ENCODE results near the gene CRBN. TPM values are rescaled to one million over a fixed set of nuclear protein-coding genes. Genes with fewer than 3 reads are reported as not detected.

CRBN gene
- polyA plus RNA-seq, 6 donors from 2014 or later: 89.9 to 132 (median 116) TPM

DNA sequence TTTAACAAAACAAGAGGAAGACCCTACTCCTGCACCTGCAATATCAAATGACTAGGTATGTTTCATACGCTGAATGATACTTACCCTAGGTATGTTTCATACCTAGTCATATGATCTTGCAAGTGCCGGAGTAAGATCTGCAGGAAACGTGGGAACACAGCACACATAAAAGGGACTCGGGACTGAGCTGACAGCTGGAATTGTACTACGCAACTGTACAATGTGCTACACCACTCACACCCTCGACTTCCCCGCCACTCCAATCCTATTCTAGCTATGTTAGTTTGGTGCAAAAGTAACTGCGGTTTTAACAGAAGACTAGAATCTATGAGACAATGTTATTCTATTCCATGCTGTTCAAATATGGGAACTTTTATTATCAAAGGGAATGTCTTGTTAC lies 22.0 kb downstream of the CRBN start:
- Mint-ChIP-seq H3K27ac (peak overlapping the region in 1 of 6 donors; percentile 42), H3K9me3 (no peaks in the 10 kb centered on the region), H3K27me3 (no peaks in the 10 kb centered on the region), H3K4me3 (no peak overlapping the region), H3K4me1 (peaks cover 0 to 4% (median 2%) of the 10 kb centered on the region in 3 donors), H3K36me3 (peaks cover 7 to 20% of the 10 kb centered on the region in 2 donors)
- ATAC-seq (ENCODE audit: low read depth in 2 of 2) (no peak), DNase-seq (no peak)

DNA sequence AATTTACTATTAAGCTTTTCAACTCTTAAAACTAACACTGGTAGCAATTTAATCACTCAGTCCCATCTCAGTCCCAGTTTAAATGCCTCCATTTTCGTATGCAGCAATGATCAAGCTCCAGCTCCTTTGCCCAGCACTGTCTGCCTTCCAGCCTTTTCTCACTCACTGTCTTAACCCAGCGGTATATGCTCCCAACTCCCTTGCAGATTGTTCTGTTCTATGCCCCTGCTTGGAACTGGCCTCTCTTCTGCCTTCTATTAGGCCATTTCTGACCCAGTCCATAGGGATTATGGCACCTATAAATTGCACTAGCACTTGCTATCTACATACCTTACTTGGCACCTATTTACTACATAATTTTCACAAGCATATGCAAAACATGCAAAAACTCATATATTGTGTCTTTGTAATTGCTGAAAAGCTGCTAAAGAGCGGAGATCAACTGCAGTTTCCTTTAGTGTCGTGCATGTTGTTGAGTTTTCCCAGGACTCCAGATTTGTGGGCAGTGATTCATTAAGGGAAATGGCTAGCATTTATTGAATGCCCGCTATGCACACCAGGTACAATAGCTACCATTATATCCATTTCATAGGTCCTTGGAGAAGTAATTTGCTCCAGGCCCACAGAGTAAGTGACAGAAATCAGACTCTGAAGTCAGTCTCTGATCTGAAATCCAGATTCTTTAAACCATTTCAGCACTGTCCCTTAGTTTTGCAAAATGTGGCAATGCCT lies 24.4 kb downstream of the CRBN start:
- peak overlapping the region in 2 of 6 donors; percentile 47 to 51 for H3K27ac Mint-ChIP-seq
- DNase-seq: no peak
- H3K4me3 Mint-ChIP-seq: no peak overlapping the region
- no peaks in the 10 kb centered on the region for H3K9me3 Mint-ChIP-seq
- H3K27me3 Mint-ChIP-seq: no peaks in the 10 kb centered on the region
- H3K36me3 Mint-ChIP-seq: peaks cover 7 to 20% of the 10 kb centered on the region in 2 donors
- ATAC-seq (ENCODE audit: low read depth in 2 of 2): no peak
- H3K4me1 Mint-ChIP-seq: peaks cover 0 to 4% (median 2%) of the 10 kb centered on the region in 3 donors

DNA sequence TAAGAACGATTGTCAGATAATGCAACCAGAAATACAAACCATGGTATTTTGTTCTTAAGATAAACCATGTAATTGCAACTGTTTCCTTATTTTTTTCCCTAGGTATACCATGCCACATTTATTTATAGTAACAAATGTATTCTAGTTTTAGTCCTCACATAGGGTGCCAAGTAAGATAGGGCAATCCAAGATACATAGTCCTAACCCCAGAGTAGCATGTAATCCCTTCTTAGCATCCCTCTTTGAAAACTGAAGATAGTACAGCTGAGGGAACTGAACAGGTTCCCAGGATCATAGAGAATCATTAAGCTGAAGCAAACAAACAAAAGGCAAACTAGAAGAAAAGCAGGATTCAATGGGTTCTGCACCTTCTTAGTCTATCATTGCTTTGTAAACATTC lies 28.0 kb downstream of the CRBN start:
- ATAC-seq (ENCODE audit: low read depth in 2 of 2) (no peak), DNase-seq (no peak)
- no peak overlapping the region for H3K27ac Mint-ChIP-seq
- H3K4me3 Mint-ChIP-seq: no peak overlapping the region
- no peaks in the 10 kb centered on the region for H3K9me3 Mint-ChIP-seq
- H3K36me3 Mint-ChIP-seq: peaks cover 14 to 18% of the 10 kb centered on the region in 2 donors
- peaks cover 0 to 4% (median 0%) of the 10 kb centered on the region in 3 donors for H3K4me1 Mint-ChIP-seq
- H3K27me3 Mint-ChIP-seq: no peaks in the 10 kb centered on the region

- no peaks in the 10 kb centered on the region for H3K27me3 Mint-ChIP-seq
- ATAC-seq (ENCODE audit: low read depth in 2 of 2) (no peak), DNase-seq (no peak)
- H3K4me1 Mint-ChIP-seq: no peaks in the 10 kb centered on the region
- H3K36me3 Mint-ChIP-seq: peaks cover 8 to 27% of the 10 kb centered on the region in 2 donors
- H3K9me3 Mint-ChIP-seq: no peaks in the 10 kb centered on the region
- H3K4me3 Mint-ChIP-seq: no peak overlapping the region
- H3K27ac Mint-ChIP-seq: no peak overlapping the region
Measured at GRCh38 chr3:3149560-3149959, 29.9 kb downstream of the CRBN start.

DNA sequence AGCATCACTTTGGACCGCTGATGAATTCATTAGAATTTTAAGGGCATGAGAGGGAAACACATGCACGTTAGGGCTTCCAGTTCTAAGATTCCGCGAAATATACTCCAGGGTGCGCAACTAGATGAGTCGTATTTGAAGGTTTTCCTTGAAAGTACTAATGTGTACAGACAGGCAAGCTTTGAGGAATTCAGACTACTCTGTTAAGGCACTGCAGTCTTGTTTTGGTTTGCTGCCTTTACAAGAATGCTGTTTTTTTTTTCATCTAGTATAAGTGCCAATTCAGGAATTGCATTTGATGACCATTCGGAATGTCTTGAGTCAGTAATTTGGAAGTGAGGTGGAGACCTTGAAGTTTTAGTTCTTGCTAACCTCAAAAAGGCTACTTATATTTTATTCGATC lies 33.7 kb downstream of the CRBN start:
- H3K27ac Mint-ChIP-seq: no peak overlapping the region
- ATAC-seq (ENCODE audit: low read depth in 2 of 2): no peak
- H3K4me1 Mint-ChIP-seq: no peaks in the 10 kb centered on the region
- no peaks in the 10 kb centered on the region for H3K9me3 Mint-ChIP-seq
- no peak overlapping the region for H3K4me3 Mint-ChIP-seq
- no peak for DNase-seq
- no peaks in the 10 kb centered on the region for H3K27me3 Mint-ChIP-seq
- H3K36me3 Mint-ChIP-seq: peaks cover 8 to 34% of the 10 kb centered on the region in 2 donors

- no peaks in the 10 kb centered on the region for H3K9me3 Mint-ChIP-seq
- no peak for DNase-seq
- no peak overlapping the region for H3K4me3 Mint-ChIP-seq
- peaks cover 20 to 57% of the 10 kb centered on the region in 2 donors for H3K36me3 Mint-ChIP-seq
- H3K4me1 Mint-ChIP-seq: peaks cover 0 to 11% (median 5%) of the 10 kb centered on the region in 3 donors
- ATAC-seq (ENCODE audit: low read depth in 2 of 2): no peak
- H3K27me3 Mint-ChIP-seq: no peaks in the 10 kb centered on the region
- no peak overlapping the region for H3K27ac Mint-ChIP-seq
Measured at GRCh38 chr3:3141939-3142338, 37.6 kb downstream of the CRBN start.

GRCh38 chr3:3137526-3137925 lies 42.0 kb downstream of the CRBN start:
- peaks cover 12 to 26% (median 15%) of the 10 kb centered on the region in 3 donors for H3K4me1 Mint-ChIP-seq
- no peaks in the 10 kb centered on the region for H3K27me3 Mint-ChIP-seq
- H3K36me3 Mint-ChIP-seq: peaks cover 15 to 31% of the 10 kb centered on the region in 2 donors
- no peak overlapping the region for H3K27ac Mint-ChIP-seq
- no peak for DNase-seq
- no peak for ATAC-seq (ENCODE audit: low read depth in 2 of 2)
- no peak overlapping the region for H3K4me3 Mint-ChIP-seq
- no peaks in the 10 kb centered on the region for H3K9me3 Mint-ChIP-seq

GRCh38 chr3:3134750-3135448 lies 44.6 kb downstream of the CRBN start:
- H3K27ac Mint-ChIP-seq: peak overlapping the region in 4 of 6 donors; percentile 0 to 50 (median 24)
- no peak overlapping the region for H3K4me3 Mint-ChIP-seq
- no peaks in the 10 kb centered on the region for H3K9me3 Mint-ChIP-seq
- H3K4me1 Mint-ChIP-seq: peaks cover 12 to 26% (median 15%) of the 10 kb centered on the region in 3 donors
- H3K36me3 Mint-ChIP-seq: peaks cover 15 to 20% of the 10 kb centered on the region in 2 donors
- no peaks in the 10 kb centered on the region for H3K27me3 Mint-ChIP-seq
- ATAC-seq (ENCODE audit: low read depth in 2 of 2) (no peak), DNase-seq (no peak)

DNA sequence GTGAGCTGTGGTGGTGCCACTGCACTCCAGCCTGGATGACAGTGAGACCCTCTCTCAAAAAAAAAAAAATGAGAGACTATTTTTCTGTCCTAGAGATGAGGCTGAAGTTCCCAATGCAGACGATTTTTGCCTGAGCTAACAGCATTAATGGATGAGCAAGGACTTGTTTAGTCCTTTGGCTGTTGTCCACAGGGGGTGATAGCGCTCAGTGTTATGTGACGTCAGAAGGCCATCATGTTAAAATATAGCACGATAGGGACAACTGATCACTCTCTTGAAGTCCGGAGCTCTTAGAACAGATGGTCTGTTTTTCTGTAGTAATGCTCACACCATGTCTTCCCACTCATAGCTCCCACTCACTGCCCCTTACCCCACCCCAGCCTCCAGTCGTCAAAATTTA lies 46.0 kb downstream of the CRBN start:
- ATAC-seq (ENCODE audit: low read depth in 2 of 2) (no peak), DNase-seq (no peak)
- H3K27me3 Mint-ChIP-seq: no peaks in the 10 kb centered on the region
- H3K9me3 Mint-ChIP-seq: no peaks in the 10 kb centered on the region
- H3K27ac Mint-ChIP-seq: peak overlapping the region in 1 of 6 donors; percentile 47
- no peak overlapping the region for H3K4me3 Mint-ChIP-seq
- peaks cover 15 to 21% (median 18%) of the 10 kb centered on the region in 3 donors for H3K4me1 Mint-ChIP-seq
- H3K36me3 Mint-ChIP-seq: peaks cover 8 to 11% of the 10 kb centered on the region in 2 donors

DNA sequence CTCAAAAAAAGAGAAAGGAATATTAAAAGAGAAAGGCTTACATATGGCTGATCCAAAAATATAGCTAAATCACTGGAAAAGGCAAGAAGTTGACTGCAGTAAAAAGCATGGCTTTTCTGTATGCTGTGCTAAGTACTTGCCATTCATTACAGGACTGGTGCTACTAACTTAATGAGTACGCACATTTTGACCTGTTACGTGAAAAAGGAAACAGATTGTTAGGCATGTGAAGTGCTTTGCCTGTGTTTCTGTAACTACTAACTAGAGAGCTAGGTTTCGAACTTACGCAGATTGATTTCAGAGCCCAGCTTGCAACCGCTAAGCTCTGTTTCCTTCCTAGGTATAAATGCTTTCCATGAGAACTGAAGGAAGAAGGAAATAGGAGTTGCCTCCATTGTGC lies 49.9 kb downstream of the CRBN start:
- DNase-seq (no peak), ATAC-seq (ENCODE audit: low read depth in 2 of 2) (no peak)
- Mint-ChIP-seq H3K27ac (peak overlapping the region in 1 of 6 donors; percentile 98), H3K9me3 (no peaks in the 10 kb centered on the region), H3K36me3 (no peaks in the 10 kb centered on the region), H3K27me3 (no peaks in the 10 kb centered on the region), H3K4me1 (peaks cover 25 to 34% (median 34%) of the 10 kb centered on the region in 3 donors), H3K4me3 (peak overlapping the region in 2 of 8 donors; percentile 25 to 43)

DNA sequence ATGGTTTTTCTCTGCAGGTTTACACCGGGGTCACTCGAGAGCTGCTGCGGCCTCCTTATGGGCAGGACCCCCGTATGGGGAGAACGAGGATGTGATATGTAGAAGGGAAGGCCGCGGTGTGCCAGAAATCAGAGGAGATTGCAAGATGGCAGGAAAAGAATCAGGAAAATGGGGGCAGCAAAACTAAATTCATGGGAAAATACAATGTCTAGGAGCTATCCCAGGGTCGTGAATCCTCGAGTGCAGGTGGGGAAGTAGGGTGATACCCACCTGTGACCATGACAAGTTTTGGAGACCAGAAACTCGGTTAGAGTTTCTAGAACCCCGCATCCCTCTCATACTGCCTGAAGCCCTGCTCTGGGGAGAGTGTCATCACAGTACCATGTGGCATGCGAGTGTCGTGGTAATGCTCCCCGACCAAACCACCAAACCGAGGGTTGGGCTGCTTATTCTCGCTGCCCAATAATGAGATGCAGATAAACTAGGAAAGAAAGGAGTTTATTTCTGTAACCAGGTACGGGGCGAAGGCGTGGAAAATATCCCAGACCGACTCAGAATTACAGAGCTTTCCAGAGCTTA lies 52.0 kb downstream of the CRBN start:
- DNase-seq (no peak), ATAC-seq (ENCODE audit: low read depth in 2 of 2) (no peak)
- Mint-ChIP-seq H3K36me3 (no peaks in the 10 kb centered on the region), H3K4me3 (peak overlapping the region; percentile 92 to 100 (median 96)), H3K27me3 (no peaks in the 10 kb centered on the region), H3K9me3 (no peaks in the 10 kb centered on the region), H3K27ac (peak overlapping the region; percentile 96 to 99 (median 98)), H3K4me1 (peaks cover 25 to 34% (median 31%) of the 10 kb centered on the region in 3 donors)

DNA sequence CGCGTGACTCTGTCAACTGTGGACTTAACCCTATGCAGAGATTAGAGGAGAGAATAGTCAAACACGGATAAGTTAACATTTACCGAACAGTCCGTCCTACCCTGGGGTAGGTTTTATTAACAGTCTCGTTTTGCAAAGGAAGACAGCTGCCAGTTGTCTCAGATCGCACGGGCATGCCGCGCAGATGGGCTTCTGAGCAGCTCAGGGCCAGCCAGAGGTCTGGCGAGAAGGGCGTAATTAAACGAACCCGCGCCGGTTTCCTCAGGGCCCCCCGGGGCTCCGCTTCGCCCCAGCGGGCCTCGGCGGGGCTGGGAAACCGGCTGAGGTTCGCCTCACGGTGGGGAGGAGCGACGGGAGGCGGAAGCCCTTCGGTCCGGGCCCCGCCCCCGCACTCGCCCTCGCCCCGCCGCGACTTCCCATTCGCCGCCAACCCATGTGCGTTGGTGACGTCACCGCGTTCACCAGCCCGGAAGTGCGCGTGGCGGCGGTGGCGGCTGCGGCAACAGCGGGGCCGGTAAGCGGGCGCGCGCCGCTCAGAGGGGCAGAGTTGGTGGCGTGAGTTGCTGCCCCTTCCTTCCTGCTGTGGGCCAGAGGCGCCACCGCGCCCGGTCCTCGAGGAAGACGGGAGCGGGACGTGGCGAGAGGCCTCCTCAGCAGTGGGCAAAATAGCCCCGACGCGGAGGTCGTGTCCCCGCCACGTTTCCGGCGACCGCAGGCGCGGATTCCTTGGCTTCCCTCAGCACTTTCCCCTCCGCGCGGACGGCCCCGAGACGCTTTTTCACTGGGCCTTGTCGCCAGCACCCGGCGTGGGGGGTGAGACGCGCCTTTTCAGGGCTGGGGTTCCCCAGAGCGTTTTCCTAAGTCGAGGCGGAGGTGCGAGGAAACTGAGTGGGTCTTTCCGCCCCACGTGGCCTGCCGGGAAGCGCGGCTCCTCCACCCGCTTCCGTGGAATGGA lies 52.7 kb downstream of the CRBN start, which contains the start of gene TRNT1:
TSS of gene TRNT1 (plus strand) at position 464 of the 955 bp plus-strand sequence. CDS start 2,101 bp downstream, outside the sequence.
- no peaks in the 10 kb centered on the region for H3K9me3 Mint-ChIP-seq
- H3K4me1 Mint-ChIP-seq: peaks cover 25 to 34% (median 31%) of the 10 kb centered on the region in 3 donors
- peak; percentile 90 to 93 for ATAC-seq (ENCODE audit: low read depth in 2 of 2)

More for the DNA sequence above, 52.7 kb downstream of the CRBN start, which contains the start of gene TRNT1:
- Mint-ChIP-seq H3K27ac (peak within 1 kb of the TSS; percentile 98 to 99 (median 98)), H3K27me3 (no peaks in the 10 kb centered on the region), H3K4me3 (peak within 1 kb of the TSS; percentile 92 to 100 (median 96)), H3K36me3 (no peaks in the 10 kb centered on the region)
- peak; percentile 96 for DNase-seq

Data from naive B cell (primary cell).